ENCODE measurements around the gene QPCTL. TPM values are rescaled to one million over a fixed set of nuclear protein-coding genes. Genes with fewer than 3 reads are reported as not detected.
A peak's percentile ranks its signal among the peaks of the same experiment; 100 is the strongest.

Gene QPCTL
- polyA plus RNA-seq (ENCODE audit: insufficient read depth in 1 of 5, insufficient read length in 5 of 5, low replicate concordance in 1 of 5): 10 to 100 TPM in 4 of 5 donors, 1 to 10 TPM in 1; 7.2 to 14.6 (median 11.4) TPM
- long read RNA-seq, donor 1: 0 reads
- long read RNA-seq, donor 2: 0 reads
- long read RNA-seq, donor 3: 0 reads
- long read RNA-seq, donor 4, partial matches to known transcripts: 0 of 1 reads
- long read RNA-seq, donor 4, other reads (novel, unspliced or antisense): 0 of 1 reads
- long read RNA-seq, donor 5, partial matches to known transcripts: 0 of 2 reads
- long read RNA-seq, donor 5, other reads (novel, unspliced or antisense): 0 of 2 reads
- long read RNA-seq, donor 6, partial matches to known transcripts: 0 of 2 reads
- long read RNA-seq, donor 6, other reads (novel, unspliced or antisense): 0 of 2 reads
- long read RNA-seq, donor 7, partial matches to known transcripts: 0 of 1 reads
- long read RNA-seq, donor 7, other reads (novel, unspliced or antisense): 0 of 1 reads
- long read RNA-seq, donor 8: 0 reads

GRCh38 chr19:45692187-45693105 lies at the start of gene QPCTL:
QPCTL (plus strand) TSS chr19:45692666; CDS start chr19:45692704, 38 bp downstream.
- peak; percentile 99 for DNase-seq

- DNase-seq: peak; percentile 64 to 80
These were observed 49.2 kb upstream of the QPCTL start for GRCh38 chr19:45643024-45643926.

GRCh38 chr19:45643927-45644771 lies 48.3 kb upstream of the QPCTL start:
- DNase-seq: no peak

- no peak for DNase-seq
These were observed 47.3 kb upstream of the QPCTL start for GRCh38 chr19:45645068-45645630.

GRCh38 chr19:45645631-45646344 lies 46.7 kb upstream of the QPCTL start:
- peak in 1 of 2 donors; percentile 66 for DNase-seq

GRCh38 chr19:45646345-45646698 lies 46.1 kb upstream of the QPCTL start:
- no peak for DNase-seq

- no peak for DNase-seq
These were observed 41.7 kb upstream of the QPCTL start for GRCh38 chr19:45650722-45651121.

GRCh38 chr19:45653634-45654033 lies 38.8 kb upstream of the QPCTL start:
- DNase-seq: no peak

GRCh38 chr19:45655073-45655472 lies 37.4 kb upstream of the QPCTL start:
- DNase-seq: no peak

GRCh38 chr19:45657520-45658167 lies 34.8 kb upstream of the QPCTL start:
- no peak for DNase-seq

- DNase-seq: no peak
These were observed 33.3 kb upstream of the QPCTL start for GRCh38 chr19:45659096-45659729.

- no peak for DNase-seq
These were observed 31.8 kb upstream of the QPCTL start for GRCh38 chr19:45660636-45661035.

GRCh38 chr19:45663800-45664199 lies 28.7 kb upstream of the QPCTL start:
- DNase-seq: no peak

- no peak for DNase-seq
These were observed 27.9 kb upstream of the QPCTL start for GRCh38 chr19:45664575-45664974.

- DNase-seq: no peak
These were observed 24.7 kb upstream of the QPCTL start, which contains the start of gene GIPR for GRCh38 chr19:45667620-45668341. GIPR (plus strand) TSS chr19:45668221; CDS start chr19:45669521, 1,300 bp downstream.

- no peak for DNase-seq
These were observed 24.1 kb upstream of the QPCTL start for GRCh38 chr19:45668342-45668871.
